Esophagus muscularis mucosa (tissue), 4 donors: Measurements from ENCODE around the gene AZU1. TPM values are rescaled to one million over a fixed set of nuclear protein-coding genes. Genes with fewer than 3 reads are reported as not detected.

Experiments used
- DNase-seq: peaks from one replicate; pipeline ENCODE4 v3.0.0-alpha.2; 2017; ENCODE audit errors: extremely low spot score
- H3K27ac ChIP-seq, 4 donors: fragments of 200-600 bp; sonication (generic); replicated peaks in 1 of 4; 1 replicate in 3 of 4; 2 replicates in 1 of 4; pipeline ENCODE4 v1.5.1; 2016 to 2019; ENCODE audit warnings: mild to moderate bottlenecking in 1 of 4
- H3K27me3 ChIP-seq, 4 donors: fragments of 200-600 bp; sonication (generic); one replicate each; pipeline versions ENCODE4 v1.5.1 to v1.6.0; 2016 to 2019
- H3K36me3 ChIP-seq, 4 donors: fragments of 200-600 bp; sonication (generic); one replicate each; pipeline ENCODE4 v1.5.1; 2016 to 2019
- H3K4me1 ChIP-seq, 4 donors: fragments of 200-600 bp; sonication (generic); one replicate each; pipeline ENCODE4 v1.5.1; 2016 to 2019
- H3K4me3 ChIP-seq, 4 donors: fragments of 200-600 bp; sonication (generic); 1 replicate in 2 of 4; 2 replicates in 2 of 4; pipeline ENCODE4 v1.5.1; 2016 to 2019; ENCODE audit warnings: mild to moderate bottlenecking in 4 of 4, moderate library complexity in 1 of 4
- H3K9me3 ChIP-seq, 4 donors: fragments of 200-600 bp; sonication (generic); 1 replicate in 3 of 4; 2 replicates in 1 of 4; pipeline ENCODE4 v1.5.1; 2016 to 2019
- EP300 ChIP-seq: sonication (generic); formaldehyde crosslinking; IDR thresholded peaks from one replicate; pipeline ENCODE4 v1.6.1; 2017; ENCODE audit warnings: antibody characterized with exemption
- POLR2A ChIP-seq: fragments of 450-650 bp; IDR thresholded peaks from one replicate; pipeline ENCODE4 v1.6.1; 2017; ENCODE audit warnings: antibody characterized with exemption, moderate library complexity, mild to moderate bottlenecking, low read depth
- POLR2AphosphoS5 ChIP-seq, 2 donors: sonication (generic); formaldehyde crosslinking; IDR thresholded peaks; one replicate each; pipeline ENCODE4 v1.6.1; 2017; ENCODE audit warnings: antibody characterized with exemption in 2 of 2
- WGBS: methylation state at CpG from one replicate; pipeline ENCODE4 v1.1.5; 2018; 5-methylcytosine and 5-hydroxymethylcytosine counted together
- intact Hi-C: fragments of 100-400 bp; cut with DNase I; formaldehyde crosslinking; loops from one replicate; pipeline ENCODE4 v1.15.1; 2023
- total RNA-seq, 4 donors: library from RNA; depleted of rRNA; stranded (reverse); fragments of >200 nt; gene quantifications; one replicate each; pipeline versions ENCODE4 v1.1.0 to v1.2.1, GENCODE V29; 2016
- TF ChIP-seq, protein P1 (sequence below), 3 experiments: fragments of 200-600 bp in 2 of 3; fragments of 450-650 bp in 1 of 3; sonication (generic) in 2 of 3; IDR thresholded peaks; one replicate each; pipeline ENCODE4 v1.5.1; 2017 to 2019; ENCODE audit warnings: antibody characterized with exemption in 3 of 3, mild to moderate bottlenecking in 2 of 3, moderate library complexity in 1 of 3

Gene AZU1
- total RNA-seq, 4 donors from 2014 or later, result 0.40 to 1.3 TPM; not detected in 2

DNA sequence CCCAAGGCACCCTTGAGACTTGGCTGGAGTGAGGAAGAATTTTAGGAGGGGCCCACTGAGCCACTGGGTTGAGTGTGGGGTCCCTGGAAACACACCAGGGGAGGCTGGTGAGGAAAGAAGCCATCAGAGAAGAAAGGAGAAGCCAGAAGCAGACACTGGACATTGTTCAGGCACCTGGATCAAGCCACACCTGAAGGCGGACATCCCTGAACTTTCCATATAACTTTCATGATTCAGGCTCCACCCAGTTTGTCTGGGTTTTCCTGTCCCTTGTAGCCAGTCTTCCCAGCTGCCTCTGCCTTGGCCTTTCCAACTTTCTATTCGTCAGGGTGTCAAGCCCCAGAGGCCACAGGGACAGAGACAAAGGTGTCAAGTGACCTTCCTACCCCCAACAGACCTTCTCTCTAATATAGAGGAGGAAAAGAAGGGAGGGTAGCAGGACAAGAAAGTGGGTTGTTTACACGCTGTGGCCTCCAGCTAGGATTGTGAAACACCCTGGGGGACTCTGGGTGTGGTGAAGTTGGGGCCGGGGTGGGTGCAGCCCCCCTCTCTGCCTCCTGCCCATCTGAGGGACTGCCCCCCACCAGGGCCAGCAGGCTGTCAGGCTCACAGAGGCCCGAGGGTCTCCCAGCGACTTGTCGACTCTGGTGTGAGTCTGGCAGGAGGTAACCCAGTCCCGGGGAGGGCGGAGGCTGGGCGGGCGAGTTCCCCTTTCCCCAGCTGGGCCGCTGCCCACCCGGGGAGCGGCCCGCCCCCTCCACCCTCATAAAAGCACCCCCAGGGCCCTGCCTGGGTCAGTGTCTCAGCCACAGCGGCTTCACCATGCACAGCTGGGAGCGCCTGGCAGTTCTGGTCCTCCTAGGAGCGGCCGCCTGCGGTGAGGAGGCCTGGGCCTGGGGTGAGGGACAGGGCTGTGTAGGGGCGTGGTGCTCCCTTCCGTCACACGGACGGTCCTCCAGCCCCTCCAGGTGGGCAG, 31.5 kb downstream of the AZU1 start, which contains the start of gene CFD:
Gene CFD (plus strand): TSS at position 797 of the 976 bp plus-strand sequence. CDS start 26 bp downstream, at position 823.
- Histone ChIP-seq H3K4me1 (peaks cover 16 to 45% (median 42%) of the 10 kb centered on the region in 4 donors), H3K27ac (peak within 1 kb of the TSS; percentile 58 to 79 (median 66)), H3K4me3 (peak within 1 kb of the TSS; percentile 47 to 63 (median 48)), H3K9me3 (no peaks in the 10 kb centered on the region), H3K36me3 (no peaks in the 10 kb centered on the region), H3K27me3 (peaks cover 0 to 83% (median 29%) of the 10 kb centered on the region in 4 donors)
- 49% methylated on average over 12 of the region's 24 CpGs for WGBS
- intact Hi-C loops, result loop anchor here (2.0 kb wide), 1 partner anchor 62 kb away; no protein-coding TSS in a partner anchor
- TF ChIP-seq POLR2AphosphoS5 (IDR thresholded peaks at IDR 0.05) (peak; percentile 27 to 85), POLR2A (peak; percentile 56), EP300 (no peak)
- no peak for DNase-seq

DNA sequence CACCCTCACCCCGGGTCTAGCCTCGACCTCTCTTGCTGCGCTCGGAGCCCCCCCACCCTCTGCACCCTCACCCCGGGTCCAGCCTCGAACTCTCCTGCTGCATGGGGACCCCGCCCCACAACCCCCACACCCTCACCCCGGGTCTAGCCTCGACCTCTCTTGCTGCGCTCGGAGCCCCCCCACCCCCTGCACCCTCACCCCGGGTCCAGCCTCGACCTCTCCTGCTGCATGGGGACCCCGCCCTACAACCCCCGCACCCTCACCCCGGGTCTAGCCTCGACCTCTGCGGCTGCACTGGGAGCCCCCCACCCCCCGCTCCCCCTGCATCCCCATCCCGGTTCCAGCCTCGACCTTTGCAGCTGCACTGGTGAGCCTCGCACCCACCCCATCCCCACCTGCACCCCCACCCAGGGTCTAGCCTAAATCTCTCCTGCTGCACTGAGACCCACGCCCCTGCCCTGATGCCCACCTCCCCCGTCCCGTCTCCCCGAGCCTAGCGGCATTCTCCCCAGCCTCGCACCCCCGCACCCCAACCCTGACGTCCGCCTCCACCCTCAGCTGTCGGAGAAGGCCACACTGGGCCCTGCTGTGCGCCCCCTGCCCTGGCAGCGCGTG, 33.6 kb downstream of the AZU1 start:
- Histone ChIP-seq H3K9me3 (no peaks in the 10 kb centered on the region), H3K27ac (no peak overlapping the region), H3K36me3 (no peaks in the 10 kb centered on the region), H3K27me3 (peaks cover 0 to 64% (median 29%) of the 10 kb centered on the region in 4 donors), H3K4me3 (peak overlapping the region; percentile 47 to 63 (median 48)), H3K4me1 (peaks cover 16 to 46% (median 44%) of the 10 kb centered on the region in 4 donors)
- no peak for TF ChIP-seq POLR2AphosphoS5 (IDR thresholded peaks at IDR 0.05)
- TF ChIP-seq EP300, result no peak
- TF ChIP-seq, protein P1, sequence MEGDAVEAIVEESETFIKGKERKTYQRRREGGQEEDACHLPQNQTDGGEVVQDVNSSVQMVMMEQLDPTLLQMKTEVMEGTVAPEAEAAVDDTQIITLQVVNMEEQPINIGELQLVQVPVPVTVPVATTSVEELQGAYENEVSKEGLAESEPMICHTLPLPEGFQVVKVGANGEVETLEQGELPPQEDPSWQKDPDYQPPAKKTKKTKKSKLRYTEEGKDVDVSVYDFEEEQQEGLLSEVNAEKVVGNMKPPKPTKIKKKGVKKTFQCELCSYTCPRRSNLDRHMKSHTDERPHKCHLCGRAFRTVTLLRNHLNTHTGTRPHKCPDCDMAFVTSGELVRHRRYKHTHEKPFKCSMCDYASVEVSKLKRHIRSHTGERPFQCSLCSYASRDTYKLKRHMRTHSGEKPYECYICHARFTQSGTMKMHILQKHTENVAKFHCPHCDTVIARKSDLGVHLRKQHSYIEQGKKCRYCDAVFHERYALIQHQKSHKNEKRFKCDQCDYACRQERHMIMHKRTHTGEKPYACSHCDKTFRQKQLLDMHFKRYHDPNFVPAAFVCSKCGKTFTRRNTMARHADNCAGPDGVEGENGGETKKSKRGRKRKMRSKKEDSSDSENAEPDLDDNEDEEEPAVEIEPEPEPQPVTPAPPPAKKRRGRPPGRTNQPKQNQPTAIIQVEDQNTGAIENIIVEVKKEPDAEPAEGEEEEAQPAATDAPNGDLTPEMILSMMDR (IDR thresholded peaks at IDR 0.05), result no peak
- no peak for TF ChIP-seq POLR2A
- intact Hi-C loops, result loop anchor here (5.0 to 10.0 kb wide), 3 partner anchors 56 to 194 kb away; partner anchors contain the start of gene WDR18
- DNase-seq, result no peak
- WGBS, result 43% methylated on average over 5 of the region's 35 CpGs

DNA sequence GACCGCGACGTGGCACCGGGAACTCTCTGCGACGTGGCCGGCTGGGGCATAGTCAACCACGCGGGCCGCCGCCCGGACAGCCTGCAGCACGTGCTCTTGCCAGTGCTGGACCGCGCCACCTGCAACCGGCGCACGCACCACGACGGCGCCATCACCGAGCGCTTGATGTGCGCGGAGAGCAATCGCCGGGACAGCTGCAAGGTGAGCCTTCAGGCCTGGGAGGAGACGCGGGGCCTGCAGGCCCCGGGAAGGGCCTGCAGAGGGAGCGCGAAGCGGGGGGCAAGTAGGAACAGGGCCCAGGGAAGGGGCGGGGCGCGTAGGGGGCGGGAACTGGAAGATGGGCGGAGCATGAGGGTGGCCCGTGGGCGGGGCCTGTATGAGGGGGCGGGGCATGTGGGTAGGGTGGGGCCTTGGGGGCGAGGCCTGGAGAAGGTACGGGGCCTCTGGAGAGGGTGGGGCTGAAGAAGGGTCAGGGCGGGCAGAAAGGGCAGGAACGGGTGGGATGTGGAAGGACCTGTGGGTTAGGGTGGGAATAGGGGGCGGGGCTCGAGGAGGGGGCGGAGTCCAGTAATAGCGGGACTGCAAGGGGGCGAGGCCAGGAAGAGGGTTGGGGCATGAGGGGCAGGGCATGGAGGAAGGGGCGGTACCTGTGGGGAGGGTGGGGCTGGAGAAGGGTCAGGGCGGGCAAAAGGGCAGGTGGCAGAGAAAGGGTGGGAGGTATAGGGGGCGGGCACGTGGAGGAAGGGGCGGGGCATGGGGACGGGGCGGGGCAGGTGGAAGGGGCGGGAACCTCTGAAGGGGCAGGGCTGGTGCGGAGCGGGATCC, 34.3 kb downstream of the AZU1 start:
- no peak for DNase-seq
- peak overlapping the region in 3 of 4 donors; percentile 7 to 20 (median 16) for H3K4me3 ChIP-seq
- H3K27ac ChIP-seq, result no peak overlapping the region
- WGBS, result 10% methylated on average over 27 of the region's 60 CpGs
- TF ChIP-seq POLR2A, result no peak
- TF ChIP-seq, protein P1 (IDR thresholded peaks at IDR 0.05), result peak in 1 of 3 experiments; percentile 10
- no peaks in the 10 kb centered on the region for H3K36me3 ChIP-seq
- intact Hi-C loops, result loop anchor here (5.0 to 10.0 kb wide), 3 partner anchors 57 to 195 kb away; partner anchors contain the start of gene WDR18
- H3K4me1 ChIP-seq, result peaks cover 16 to 46% (median 44%) of the 10 kb centered on the region in 4 donors
- no peaks in the 10 kb centered on the region for H3K9me3 ChIP-seq
- H3K27me3 ChIP-seq, result peaks cover 0 to 57% (median 29%) of the 10 kb centered on the region in 4 donors

DNA sequence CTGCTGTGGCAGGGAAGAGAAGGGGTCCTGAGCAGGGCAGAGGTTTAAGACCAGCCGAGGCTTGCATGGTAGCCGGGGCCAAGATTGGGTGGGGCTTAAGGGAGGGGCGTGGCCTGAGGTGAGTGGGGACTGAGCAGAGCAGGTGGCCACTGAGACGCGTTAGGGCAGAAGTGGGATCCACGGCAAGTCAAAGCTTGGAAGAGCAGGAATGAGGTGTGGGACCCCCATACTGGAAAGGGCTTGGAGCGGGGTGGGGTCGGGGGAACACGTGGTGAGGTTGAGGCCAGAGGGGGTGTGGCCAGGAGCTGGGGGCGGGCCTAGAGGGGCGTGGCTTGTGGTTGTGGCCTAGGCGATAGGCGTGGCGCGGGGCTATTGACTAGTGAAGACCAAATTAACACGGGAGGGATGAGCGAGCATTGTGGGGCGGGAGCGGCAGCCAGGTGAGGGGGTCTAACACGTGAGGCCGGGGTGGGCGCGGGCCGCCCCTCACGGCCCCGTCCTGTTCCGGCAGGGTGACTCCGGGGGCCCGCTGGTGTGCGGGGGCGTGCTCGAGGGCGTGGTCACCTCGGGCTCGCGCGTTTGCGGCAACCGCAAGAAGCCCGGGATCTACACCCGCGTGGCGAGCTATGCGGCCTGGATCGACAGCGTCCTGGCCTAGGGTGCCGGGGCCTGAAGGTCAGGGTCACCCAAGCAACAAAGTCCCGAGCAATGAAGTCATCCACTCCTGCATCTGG, 35.1 kb downstream of the AZU1 start:
- intact Hi-C loops, result loop anchor here (5.0 to 10.0 kb wide), 3 partner anchors 58 to 195 kb away; partner anchors contain the start of gene WDR18
- TF ChIP-seq, protein P1 (IDR thresholded peaks at IDR 0.05), result no peak
- TF ChIP-seq EP300, result no peak
- no peak for TF ChIP-seq POLR2AphosphoS5 (IDR thresholded peaks at IDR 0.05)
- no peak for TF ChIP-seq POLR2A
- H3K36me3 ChIP-seq, result peaks cover 3 to 6% (median 6%) of the 10 kb centered on the region in 4 donors
- 21% methylated on average over 27 of the region's 48 CpGs for WGBS
- peaks cover 0 to 56% (median 29%) of the 10 kb centered on the region in 4 donors for H3K27me3 ChIP-seq
- H3K9me3 ChIP-seq, result no peaks in the 10 kb centered on the region
- no peak overlapping the region for H3K27ac ChIP-seq
- peak overlapping the region in 3 of 4 donors; percentile 14 to 30 (median 17) for H3K4me3 ChIP-seq
- DNase-seq, result no peak
- peaks cover 16 to 46% (median 44%) of the 10 kb centered on the region in 4 donors for H3K4me1 ChIP-seq
